GM12878 (cell line): ENCODE measurements around the gene ADAM29. TPM values are rescaled to one million over a fixed set of nuclear protein-coding genes. Genes with fewer than 3 reads are reported as not detected.
A peak's percentile ranks its signal among the peaks of the same experiment; 100 is the strongest.

Experiments
- CHD2 ChIP-seq: IDR thresholded peaks from 2 replicates; pipeline ENCODE4 v1.6.1; 2011; ENCODE audit warnings: low read depth, low read length, improper control_type of control experiment, borderline replicate concordance
- GABPA ChIP-seq: IDR thresholded peaks from 2 replicates; pipeline ENCODE4 v1.6.1; 2014; ENCODE audit warnings: antibody characterized with exemption, low read depth, mild to moderate bottlenecking, inconsistent platforms
- IRF4 ChIP-seq: IDR thresholded peaks from 2 replicates; pipeline ENCODE4 v1.6.1; 2011; ENCODE audit warnings: low read depth, low read length
- PRDM15 ChIP-seq: fragments of 450-650 bp; formaldehyde crosslinking; IDR thresholded peaks from 2 replicates; pipeline ENCODE4 v1.4.0; 2020; ENCODE audit warnings: mild to moderate bottlenecking, moderate library complexity
- RUNX3 ChIP-seq: IDR thresholded peaks from 2 replicates; pipeline ENCODE4 v1.6.1; 2012; ENCODE audit warnings: low read length, inconsistent platforms
- SMARCA5 ChIP-seq: fragments of 450-650 bp; IDR thresholded peaks from 2 replicates; pipeline ENCODE4 v1.6.1; 2017; ENCODE audit warnings: mild to moderate bottlenecking
- ZNF384 ChIP-seq: IDR thresholded peaks from 2 replicates; pipeline ENCODE4 v1.6.1; 2012; ENCODE audit warnings: low read depth, mild to moderate bottlenecking, low read length, improper control_type of control experiment, borderline replicate concordance
- polyA plus RNA-seq, 11 experiments: library from polyadenylated mRNA; depleted of rRNA in 4 of 11; unstranded in 6 of 11; stranded (reverse) in 5 of 11; fragments of >200 nt; fragmentation: Nextera tagmentation in 4 of 11; fragmentation: Illumina TruSeq in 1 of 11; extraction: Ambion mirVana in 4 of 11; extraction: Trizol in 1 of 11; gene quantifications; 1 replicate in 1 of 11; 2 replicates in 10 of 11; pipeline versions ENCODE4 v1.2.1 to v1.2.3, GENCODE V29; 2011 to 2016; ENCODE audit warnings: inconsistent platforms in 2 of 11, missing spikeins in 2 of 11, low read depth in 1 of 11
- total RNA-seq, 4 experiments: library from RNA; depleted of rRNA in 3 of 4; stranded (reverse); fragments of >200 nt in 3 of 4; fragmentation: Illumina TruSeq in 1 of 4; extraction: Trizol in 1 of 4; gene quantifications; 2 replicates each; pipeline versions ENCODE4 v1.2.1 to v1.2.3, GENCODE V29; 2013 to 2021
- TF ChIP-seq, protein P1 (sequence below): fragments of 450-650 bp; IDR thresholded peaks from 2 replicates; pipeline ENCODE4 v1.6.1; 2018; ENCODE audit warnings: borderline replicate concordance, mild to moderate bottlenecking; ENCODE audit not compliant: partially characterized antibody
- TF ChIP-seq, protein P2 (sequence below): IDR thresholded peaks from 2 replicates; pipeline ENCODE4 v1.6.1; 2012; ENCODE audit warnings: low read depth, low read length, improper control_type of control experiment

Gene ADAM29
- total and polyA plus RNA-seq, 10 of the 15 experiments (the other 5 are each of a cell fraction or from before 2014, with no cell fraction given), result 0.04 to 0.20 (median 0.10) TPM; not detected in 7

- no peak for TF ChIP-seq PRDM15 (CRISPR knock-in tag)
- peak; percentile 32; the same call in 1 of the 2 replicates for TF ChIP-seq GABPA
- no peak for TF ChIP-seq RUNX3
- TF ChIP-seq ZNF384, result peak; percentile 20; the same call in 1 of the 2 replicates
- no peak for TF ChIP-seq SMARCA5
- no peak for TF ChIP-seq CHD2
- TF ChIP-seq, protein P1, sequence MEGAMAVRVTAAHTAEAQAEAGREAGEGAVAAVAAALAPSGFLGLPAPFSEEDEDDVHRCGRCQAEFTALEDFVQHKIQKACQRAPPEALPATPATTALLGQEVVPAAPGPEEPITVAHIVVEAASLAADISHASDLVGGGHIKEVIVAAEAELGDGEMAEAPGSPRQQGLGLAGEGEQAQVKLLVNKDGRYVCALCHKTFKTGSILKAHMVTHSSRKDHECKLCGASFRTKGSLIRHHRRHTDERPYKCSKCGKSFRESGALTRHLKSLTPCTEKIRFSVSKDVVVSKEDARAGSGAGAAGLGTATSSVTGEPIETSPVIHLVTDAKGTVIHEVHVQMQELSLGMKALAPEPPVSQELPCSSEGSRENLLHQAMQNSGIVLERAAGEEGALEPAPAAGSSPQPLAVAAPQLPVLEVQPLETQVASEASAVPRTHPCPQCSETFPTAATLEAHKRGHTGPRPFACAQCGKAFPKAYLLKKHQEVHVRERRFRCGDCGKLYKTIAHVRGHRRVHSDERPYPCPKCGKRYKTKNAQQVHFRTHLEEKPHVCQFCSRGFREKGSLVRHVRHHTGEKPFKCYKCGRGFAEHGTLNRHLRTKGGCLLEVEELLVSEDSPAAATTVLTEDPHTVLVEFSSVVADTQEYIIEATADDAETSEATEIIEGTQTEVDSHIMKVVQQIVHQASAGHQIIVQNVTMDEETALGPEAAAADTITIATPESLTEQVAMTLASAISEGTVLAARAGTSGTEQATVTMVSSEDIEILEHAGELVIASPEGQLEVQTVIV, result no peak
- TF ChIP-seq, protein P2, sequence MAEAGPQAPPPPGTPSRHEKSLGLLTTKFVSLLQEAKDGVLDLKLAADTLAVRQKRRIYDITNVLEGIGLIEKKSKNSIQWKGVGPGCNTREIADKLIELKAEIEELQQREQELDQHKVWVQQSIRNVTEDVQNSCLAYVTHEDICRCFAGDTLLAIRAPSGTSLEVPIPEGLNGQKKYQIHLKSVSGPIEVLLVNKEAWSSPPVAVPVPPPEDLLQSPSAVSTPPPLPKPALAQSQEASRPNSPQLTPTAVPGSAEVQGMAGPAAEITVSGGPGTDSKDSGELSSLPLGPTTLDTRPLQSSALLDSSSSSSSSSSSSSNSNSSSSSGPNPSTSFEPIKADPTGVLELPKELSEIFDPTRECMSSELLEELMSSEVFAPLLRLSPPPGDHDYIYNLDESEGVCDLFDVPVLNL, result peak; percentile 93
- TF ChIP-seq IRF4, result no peak
Measured at GRCh38 chr4:174929346-174929745, 11.2 kb downstream of the ADAM29 start (continued).
